Limb (tissue), 2 donors: ENCODE data around the gene MPP4.

Source experiments
- DNase-seq, 2 donors: peaks; one replicate each; pipeline ENCODE4 v3.0.0-alpha.2; 2016; ENCODE audit errors: extremely low spot score in 2 of 2

MPP4 gene, protein sequence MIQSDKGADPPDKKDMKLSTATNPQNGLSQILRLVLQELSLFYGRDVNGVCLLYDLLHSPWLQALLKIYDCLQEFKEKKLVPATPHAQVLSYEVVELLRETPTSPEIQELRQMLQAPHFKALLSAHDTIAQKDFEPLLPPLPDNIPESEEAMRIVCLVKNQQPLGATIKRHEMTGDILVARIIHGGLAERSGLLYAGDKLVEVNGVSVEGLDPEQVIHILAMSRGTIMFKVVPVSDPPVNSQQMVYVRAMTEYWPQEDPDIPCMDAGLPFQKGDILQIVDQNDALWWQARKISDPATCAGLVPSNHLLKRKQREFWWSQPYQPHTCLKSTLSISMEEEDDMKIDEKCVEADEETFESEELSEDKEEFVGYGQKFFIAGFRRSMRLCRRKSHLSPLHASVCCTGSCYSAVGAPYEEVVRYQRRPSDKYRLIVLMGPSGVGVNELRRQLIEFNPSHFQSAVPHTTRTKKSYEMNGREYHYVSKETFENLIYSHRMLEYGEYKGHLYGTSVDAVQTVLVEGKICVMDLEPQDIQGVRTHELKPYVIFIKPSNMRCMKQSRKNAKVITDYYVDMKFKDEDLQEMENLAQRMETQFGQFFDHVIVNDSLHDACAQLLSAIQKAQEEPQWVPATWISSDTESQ

DNA sequence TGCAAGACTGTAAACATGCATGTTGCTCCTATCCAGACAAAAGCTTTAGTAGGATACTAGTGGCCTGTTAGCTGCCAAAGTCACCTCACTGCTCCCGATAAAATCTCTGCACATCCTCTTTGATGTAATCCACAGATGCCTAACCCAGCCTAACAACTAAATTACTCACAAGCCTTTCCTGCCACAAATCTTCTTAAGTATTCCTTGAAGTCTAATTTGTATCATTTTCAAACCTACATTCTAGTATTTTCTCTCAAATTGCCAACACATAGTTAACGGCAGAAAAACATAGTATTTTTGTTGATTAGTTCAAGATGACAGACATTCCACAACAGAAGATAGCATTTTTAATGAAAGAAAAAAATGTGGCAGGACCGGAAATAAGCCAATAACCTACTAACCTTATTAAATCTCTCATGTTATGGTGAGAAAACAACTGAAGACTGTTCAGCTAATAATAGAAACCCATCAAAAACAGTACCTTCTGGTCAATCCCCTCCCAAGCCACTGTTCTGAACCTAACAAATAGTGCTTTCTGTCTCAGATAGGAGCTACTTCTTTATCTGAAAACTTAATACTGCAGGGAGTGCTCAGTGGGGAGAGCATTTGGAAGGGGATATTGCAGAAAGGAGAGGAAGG lies at the start of gene MPP4:
Gene MPP4 (minus strand): TSS at position 57 of the 639 bp plus-strand sequence. CDS start 4,690 bp downstream, outside the sequence.
- DNase-seq = no peak

DNA sequence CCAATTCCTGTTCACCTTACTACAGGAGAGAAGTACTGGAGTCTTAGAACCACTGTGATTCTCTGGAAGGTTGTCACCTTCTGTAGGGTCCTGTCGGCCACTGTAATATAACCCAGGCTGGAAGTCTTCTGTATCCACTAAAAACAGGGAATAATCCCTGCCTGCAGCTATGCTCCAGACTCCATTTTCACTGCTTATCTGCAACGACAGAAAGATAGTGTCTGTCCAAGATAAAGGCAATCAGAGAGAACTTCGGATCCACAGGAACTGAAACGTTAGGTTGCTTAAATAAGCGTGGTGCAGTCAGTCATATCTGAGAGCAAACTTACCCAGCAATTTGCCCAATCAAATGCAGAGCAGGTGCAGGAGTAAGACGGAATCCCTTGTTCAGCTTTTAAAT lies 48.1 kb upstream of the MPP4 start:
- no peak for DNase-seq

DNA sequence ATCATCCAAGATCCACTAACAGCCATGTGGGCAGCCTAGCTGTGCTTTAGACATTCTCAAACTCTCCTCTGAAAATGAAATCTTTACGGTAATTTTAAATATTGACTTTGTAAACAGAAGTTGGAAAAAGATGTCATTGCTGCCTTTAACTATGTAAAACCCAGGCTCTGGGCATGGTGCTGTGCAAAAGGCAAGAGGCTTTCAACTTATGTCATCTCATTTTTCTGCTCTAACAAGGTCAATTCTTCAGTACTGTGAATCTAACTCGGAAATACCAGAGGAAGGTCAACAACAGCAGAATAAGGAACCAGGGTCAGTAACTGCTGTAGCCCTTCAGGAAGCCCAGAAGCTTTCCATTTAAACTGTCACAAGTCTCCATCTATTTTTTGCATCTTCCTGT lies 37.0 kb upstream of the MPP4 start:
- DNase-seq = no peak

DNA sequence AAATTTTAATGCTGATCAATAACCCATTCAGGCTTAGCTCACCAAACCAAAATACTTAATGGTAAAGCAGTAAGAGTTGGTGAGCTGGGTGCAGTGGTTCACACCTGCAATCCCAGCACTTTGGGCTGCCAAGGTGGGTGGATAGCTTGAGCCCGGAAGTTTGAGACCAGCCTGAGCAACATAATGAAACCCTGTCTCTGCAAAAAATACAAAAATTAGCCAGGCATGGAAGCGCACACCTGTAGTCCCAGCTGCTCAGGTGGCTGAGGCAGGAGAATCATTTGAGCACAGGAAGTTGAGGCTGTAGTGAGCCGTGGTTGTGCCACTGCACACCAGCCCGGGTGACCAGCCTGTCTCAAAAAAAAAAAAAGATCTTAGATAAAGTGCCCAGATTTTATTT lies 35.7 kb upstream of the MPP4 start:
- no peak for DNase-seq

DNA sequence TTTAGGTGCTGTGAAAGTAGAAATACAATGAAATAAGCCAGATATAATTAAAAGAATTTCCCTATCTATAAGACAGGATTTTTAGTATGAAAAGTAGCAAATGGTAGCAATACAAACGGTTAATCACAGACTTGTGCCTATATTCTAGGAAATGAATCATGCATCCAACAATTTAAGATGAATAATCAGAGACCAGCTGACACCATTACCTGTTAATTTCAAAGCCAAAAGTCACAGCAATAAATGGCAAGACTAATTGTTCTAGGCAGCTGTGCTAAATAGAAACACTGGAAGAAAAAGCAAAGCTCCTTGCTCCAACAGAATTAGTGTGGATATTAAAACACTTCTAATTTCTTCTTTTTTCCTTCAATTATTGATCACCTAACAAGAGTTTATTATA lies 35.1 kb upstream of the MPP4 start:
- DNase-seq = no peak

DNA sequence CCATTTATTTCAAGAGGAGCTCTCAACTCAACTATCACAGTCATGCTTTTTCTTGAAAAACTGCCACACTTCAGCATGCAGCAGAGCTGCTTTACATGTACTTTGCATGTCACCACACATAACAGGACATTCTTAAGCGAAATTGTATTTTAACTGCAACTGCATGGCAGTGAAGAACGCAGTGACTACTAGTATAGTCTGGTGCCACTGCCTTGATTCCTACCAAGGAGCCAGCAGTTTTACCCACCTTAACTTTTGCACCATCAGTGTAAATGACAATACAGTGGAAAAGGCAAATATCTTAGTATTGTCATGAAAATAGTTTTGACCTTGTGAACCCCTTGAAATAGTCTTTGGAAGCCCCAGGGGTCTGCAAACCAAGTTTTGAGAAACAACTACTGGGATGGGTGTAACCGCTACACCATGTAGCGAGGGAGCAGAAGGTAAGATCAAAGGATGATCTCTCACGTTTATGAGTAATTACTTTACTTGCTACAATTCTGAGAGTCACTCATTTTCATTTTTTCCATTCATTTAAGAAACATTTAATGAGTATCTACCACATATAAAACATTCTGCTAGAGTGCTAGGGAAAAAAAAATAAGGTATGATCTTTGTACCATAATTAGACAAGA lies 32.3 kb upstream of the MPP4 start:
- no peak for DNase-seq

DNA sequence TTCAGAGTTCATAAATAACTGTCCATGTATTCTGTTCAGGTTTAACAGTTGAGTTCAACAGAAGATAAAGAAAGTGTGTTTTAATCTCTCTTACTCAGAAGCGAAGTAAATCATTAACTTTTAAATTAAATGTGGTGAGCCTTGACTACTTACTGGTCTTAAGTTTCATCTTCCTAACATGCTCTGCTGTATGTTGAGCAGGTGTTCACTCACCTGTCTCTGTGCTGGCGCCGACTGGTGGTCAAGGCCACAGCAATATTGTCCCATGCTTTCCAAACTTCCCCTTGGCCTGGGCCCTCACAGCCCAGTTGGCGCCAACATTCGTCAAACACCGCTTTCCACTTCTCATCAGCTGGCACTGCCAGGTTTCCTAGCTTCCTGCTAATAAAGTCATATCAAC lies 17.0 kb upstream of the MPP4 start:
- DNase-seq = no peak

DNA sequence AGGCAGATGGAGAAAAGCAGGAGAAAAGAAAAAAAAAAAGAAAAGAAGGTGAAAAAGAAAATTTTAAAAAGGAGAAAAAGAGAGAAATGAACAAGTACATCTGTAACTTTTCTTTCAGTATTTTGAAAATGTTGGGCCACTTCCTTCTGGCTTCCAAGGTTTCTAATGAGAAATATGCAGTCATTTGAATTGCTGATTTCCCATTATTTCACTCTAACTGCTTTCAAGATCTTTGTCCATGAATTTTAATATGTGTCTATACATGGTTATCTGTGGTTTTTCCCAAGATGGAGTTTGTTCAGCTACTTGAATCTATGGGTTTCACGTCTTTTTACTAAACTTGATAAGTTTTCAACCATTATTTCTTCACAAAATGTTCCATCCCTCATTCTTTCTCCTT lies 14.3 kb upstream of the MPP4 start:
- DNase-seq = no peak

DNA sequence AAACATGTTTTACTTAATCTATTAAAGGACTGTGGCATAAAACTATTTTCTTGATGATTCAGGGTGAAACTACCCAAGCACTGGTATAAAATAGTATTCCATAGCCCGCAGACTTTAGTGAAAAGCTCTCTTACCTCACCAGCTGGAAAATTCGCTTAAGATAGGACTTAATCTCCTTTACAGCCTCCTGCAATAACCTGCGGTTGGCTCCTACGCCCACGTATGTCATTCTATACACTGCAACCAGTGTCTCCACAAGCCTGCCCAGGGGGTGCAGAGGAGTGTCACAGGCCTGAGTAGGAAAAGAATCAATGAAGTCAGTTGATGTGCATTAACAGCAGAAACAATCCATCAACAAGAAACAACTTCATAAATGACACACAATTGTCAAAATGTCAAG lies 11.3 kb upstream of the MPP4 start:
- no peak for DNase-seq

DNA sequence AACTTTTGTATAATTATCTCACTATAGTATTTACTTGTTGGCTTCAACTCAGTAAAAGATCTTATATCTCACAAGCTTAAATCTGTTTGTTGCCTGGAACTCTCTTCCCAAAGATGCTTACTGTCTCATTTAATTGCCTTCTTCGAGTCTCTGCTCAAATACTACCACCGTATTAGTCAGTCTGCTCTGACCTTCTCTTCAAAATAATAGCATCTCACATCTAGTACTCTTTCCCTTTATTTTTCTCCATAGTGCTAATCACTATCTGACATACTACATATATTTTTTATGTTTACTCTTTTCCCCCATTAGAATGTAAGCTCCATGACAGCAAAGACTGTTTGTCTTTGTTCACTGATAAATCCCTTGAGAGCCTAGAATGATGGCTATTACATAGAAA lies 10.6 kb upstream of the MPP4 start:
- no peak for DNase-seq

DNA sequence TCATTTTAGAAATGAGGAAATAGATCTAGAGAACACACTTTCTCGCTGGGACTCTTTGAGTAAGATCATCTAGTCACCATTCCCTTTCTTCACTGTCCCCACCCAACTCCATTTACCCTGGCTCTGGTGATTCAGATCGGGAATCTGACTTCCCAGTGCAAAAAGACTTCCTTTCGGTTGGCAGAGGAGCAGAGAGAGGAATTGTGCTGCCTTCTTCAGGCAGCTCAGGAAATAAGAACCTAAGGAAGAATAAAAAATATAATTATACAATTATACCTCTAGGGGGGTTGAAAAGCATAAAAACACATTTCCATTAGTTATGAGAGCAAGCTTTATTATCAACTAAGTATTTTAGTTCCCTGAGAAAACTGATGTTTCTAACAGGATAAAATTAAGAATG lies 9.3 kb upstream of the MPP4 start:
- DNase-seq = no peak

DNA sequence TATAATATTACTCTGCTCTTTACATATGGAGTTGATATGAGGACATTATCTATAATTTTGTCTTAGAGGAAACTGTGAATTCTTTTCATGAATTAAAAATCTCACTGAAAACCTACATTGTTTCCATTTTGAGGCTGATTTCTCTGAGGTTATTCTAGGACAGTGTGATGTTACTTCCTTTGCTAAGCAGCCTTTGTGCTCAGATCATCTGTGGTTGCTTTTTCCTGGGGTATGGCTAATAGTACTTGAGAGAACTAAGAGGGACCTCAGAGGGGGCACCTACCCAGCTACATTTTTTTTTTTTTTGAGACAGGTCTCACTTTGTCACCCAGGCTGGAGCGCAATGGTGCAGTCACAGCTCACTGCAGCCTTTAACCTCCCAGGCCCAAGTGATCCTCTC lies 8.7 kb upstream of the MPP4 start:
- DNase-seq = no peak

DNA sequence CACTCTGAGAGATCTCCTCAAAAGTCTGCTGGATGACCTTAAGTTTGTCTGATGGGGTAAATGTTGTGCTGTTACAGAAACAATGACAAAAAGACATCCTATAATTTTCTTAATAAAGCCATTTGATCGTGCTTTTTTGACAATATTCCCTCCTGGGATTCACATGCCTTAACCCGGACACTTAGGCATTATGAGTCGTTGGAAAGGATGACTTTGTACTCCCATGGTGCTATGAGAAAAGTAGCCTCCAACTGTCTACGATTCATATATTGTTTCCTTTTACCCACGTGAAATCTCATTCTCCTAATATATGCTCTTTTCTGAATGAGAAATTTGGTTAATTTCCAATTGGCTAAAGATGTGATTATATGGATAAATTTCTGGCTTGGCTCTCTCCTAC lies 6.1 kb upstream of the MPP4 start:
- DNase-seq = no peak

DNA sequence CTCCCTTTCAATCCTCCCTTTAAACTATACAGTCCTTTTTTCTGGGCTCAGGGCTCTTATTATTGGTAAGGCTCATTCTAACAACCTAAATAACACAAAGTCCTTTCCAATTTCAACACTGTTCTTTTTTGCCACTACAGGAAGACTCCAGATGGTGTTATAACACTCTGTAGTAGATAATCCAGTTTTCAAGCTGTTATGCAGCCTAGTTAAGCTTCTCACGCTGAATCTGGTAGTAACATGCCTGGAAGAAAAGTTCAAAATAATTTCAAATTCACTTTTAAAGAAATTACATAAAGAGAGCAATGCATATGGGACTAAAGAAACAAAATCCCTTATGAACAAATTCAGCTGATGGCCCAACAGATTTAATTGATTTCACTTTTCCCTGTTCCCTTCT lies 3.2 kb upstream of the MPP4 start:
- DNase-seq = no peak

DNA sequence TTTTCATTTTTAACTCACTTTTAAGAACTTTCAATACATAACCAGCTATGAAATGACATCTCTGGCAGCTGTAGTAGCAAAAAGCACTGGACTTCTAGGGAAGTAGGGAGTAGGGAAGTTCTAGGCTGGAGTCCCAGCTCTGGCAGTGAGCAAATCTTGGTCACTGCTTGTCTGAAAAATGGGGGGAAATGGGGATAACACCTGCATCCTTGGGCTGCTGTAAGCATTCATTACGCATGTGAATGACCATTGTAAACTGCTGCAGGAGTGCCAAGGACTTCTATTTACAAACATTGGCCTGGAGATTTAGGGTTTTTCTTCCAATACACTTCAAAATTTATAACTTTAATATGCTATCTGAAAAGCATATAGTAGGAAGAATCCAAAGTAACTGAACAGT lies 972 bp upstream of the MPP4 start:
- DNase-seq = no peak

DNA sequence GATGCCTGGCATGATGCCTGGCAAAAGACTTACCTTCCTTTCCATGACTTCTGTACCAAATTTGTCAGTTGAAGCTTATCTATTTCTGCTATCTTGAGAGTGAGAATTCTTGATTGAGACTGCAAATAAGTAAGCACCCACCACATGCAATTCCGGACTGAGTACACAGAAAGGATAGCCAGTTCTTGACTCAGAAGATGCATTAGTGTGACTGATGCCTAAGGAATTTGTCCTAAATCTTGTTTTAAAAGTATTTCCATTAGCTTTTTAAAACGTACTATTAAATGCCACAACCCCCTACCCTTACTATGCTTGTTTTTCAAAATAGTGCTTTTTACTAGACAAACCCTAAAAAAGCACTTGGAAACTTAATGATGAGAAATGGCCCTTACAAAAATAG lies 545 bp downstream of the MPP4 start:
- no peak for DNase-seq

DNA sequence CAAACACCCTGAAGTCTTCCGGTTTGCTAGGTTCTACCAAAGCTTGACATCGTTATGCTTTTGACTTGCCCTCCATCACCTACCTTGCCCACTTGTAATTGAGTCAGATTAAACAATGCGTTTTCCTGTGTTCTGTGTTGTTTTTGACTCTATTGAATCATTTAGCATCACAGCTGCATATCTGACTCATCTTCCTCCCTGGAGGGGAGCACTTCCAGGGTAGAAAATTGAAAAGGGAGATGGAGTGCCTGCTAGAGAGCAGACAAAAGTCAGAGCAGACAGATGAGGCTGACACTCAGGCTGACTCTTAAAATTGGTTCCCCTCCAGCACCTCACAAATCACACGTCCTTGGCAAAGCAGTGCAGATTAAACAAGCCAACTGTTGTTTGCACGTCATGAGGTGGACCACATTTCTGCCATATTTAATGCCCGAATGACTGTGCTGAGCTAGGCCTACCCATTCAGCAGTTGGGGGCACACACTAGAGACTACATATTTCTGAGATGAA lies 2.2 kb downstream of the MPP4 start:
- DNase-seq = no peak

DNA sequence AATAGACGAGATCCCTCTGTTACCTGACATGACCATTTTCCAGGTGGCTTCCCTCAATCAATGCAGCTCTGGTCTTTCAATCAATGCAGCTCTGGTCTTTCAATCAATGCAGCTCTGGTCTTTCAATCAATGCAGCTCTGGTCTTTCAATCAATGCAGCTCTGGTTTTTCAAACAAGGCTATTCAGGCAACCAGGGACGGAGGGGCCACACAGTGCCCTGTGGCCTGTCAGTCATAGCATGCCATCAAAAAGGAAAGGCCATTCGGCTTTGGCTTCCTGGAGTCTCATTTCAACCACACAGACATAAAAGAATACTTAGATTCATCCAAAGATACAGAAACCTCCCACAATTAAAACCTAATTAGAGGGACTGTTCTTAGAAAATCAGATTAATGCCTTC lies 13.3 kb downstream of the MPP4 start:
- DNase-seq = no peak

DNA sequence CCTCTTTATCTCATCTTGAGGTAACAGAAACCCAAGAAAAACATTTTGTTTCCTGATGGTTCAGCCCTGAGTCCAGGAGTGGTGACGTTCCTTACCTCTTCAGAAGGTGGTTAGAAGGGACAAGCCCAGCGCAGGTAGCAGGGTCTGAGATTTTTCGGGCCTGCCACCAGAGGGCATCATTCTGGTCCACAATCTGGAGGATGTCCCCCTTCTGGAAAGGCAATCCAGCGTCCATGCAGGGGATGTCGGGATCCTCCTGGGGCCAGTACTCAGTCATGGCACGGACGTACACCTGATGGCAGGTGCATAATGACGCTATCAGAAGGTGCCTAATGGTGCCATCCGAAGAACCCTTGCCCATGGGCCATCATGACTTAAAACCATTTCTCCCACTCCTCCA lies 17.7 kb downstream of the MPP4 start:
- DNase-seq = no peak

DNA sequence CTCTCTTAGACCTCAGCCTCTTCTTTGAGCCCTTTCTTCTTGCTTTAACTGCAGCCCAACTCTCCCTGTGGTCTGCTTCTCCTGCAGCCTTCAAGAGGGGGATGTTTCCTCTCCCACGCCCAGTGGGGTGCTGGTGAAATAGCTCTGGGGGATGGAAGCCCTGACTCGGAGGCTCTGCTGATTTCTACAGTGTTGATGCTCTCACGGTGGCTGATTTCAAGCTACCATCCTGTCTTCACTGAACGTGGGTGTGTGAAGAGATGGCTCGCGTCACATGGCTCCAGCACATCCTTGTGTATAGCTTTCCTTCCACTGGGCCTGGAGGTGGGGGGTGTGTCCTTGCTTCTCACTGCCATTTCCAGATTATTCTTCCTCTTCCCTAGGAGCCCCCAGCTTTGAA lies 20.0 kb downstream of the MPP4 start:
- DNase-seq = no peak

DNA sequence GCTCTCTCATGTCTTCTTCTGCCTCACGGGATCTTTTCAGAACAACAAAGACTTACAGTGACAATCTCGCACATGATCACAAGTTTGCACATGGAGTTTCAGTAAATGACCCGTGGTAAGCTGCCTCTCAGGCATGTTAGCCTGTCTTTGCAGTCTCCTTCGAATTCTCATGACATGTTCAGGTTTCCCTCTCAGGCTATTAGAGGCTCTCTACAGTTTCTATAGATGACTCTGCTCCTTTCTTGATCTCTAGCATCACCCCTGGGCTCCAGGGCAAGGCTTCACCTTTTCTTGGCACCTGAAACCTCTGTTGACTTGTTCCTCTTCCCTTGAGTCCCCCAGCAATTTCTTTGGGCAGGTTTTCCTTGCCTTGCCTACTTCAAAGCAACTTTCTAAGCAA lies 23.0 kb downstream of the MPP4 start:
- no peak for DNase-seq

DNA sequence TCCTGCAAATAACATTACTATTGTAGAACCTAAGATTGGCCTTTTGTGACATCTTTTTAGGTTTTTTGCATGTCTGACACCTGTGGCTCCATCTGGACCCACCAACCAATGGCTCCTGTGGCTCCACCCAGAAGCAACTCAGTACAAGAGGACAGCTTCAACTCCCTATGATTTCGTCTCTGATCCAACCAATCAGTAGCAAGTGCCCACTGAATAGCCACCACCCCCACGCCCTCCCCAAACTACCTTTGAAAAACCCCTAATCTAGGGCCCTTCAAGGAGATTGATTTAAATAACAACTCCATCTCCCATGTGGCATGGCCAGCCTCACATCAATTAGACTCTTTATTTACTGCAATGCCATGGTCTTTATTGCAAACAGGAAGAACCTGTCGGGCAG lies 23.6 kb downstream of the MPP4 start:
- DNase-seq = no peak
